ENCODE data around the gene NAA20.

DNA sequence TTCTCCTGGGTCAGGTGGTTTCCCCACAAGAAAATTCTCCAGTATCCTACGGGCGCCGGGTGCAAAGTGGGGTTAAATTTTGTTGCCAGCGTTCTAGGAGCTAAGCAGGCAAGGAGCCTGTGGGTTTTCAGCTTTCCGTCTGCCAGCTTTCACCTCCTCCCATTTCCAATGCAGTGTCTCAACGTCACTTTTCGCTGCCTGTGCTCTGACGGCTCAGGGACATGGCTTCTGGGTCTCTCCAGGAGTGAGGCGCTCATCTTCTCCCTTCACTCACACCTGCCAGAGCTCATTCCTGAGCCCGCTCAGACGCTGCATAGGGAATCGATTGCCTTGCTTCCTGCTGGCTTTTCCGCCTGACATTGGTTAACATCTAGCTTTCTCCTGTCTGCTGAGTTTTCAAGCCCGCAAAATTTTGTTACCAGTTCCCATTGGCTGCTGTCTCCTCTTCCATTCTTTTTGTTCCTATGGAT lies 7.3 kb upstream of the NAA20 start:
- no peak for TF ChIP-seq POLR2A (IDR thresholded peaks at IDR 0.05; ENCODE audit: low read depth, low read length)
- no peak for TF ChIP-seq FOS (IDR thresholded peaks at IDR 0.05; ENCODE audit: low read depth, low read length)
